Keratinocyte (primary cell): ENCODE data around the gene PFDN2. TPM values are rescaled to one million over a fixed set of nuclear protein-coding genes. Genes with fewer than 3 reads are reported as not detected.
A peak's percentile ranks its signal among the peaks of the same experiment; 100 is the strongest.

Experiments used
- DNase-seq: peaks from one replicate; pipeline ENCODE4 v3.0.0-alpha.2; 2011; ENCODE audit warnings: low read depth, missing footprints, low spot score
- FAIRE-seq: peaks from 2 replicates; lab custom pipeline; 2011; peaks lifted over from hg19 to GRCh38; lab: Jason Lieb, UNC
- H2AFZ ChIP-seq: 2 replicates; pipeline ENCODE4 v1.6.0; 2012; ENCODE audit warnings: low read length, control low read depth, inconsistent platforms; ENCODE audit not compliant: control insufficient read depth
- H3K27ac ChIP-seq: 2 replicates; pipeline ENCODE4 v1.5.1; 2011; ENCODE audit warnings: low read length; ENCODE audit not compliant: control insufficient read depth, insufficient read depth
- H3K27me3 ChIP-seq: 3 replicates; pipeline ENCODE4 v1.6.0; 2011; ENCODE audit warnings: low read length; ENCODE audit not compliant: control insufficient read depth, insufficient read depth; ENCODE audit errors: extremely low read depth
- H3K36me3 ChIP-seq, 2 experiments: 2 replicates in 1 of 2; 3 replicates in 1 of 2; pipeline ENCODE4 v1.5.1; 2011; ENCODE audit warnings: low read length in 2 of 2, mild to moderate bottlenecking in 1 of 2; ENCODE audit not compliant: control insufficient read depth in 2 of 2, insufficient read depth in 2 of 2; ENCODE audit errors: extremely low read depth in 1 of 2
- H3K4me1 ChIP-seq: 3 replicates; pipeline ENCODE4 v1.5.1; 2011; ENCODE audit warnings: low read length; ENCODE audit not compliant: control insufficient read depth, insufficient read depth; ENCODE audit errors: extremely low read depth
- H3K4me2 ChIP-seq: 3 replicates; pipeline ENCODE4 v1.6.0; 2011; ENCODE audit warnings: low read depth, low read length; ENCODE audit not compliant: control insufficient read depth, insufficient read depth; ENCODE audit errors: extremely low read depth
- H3K4me3 ChIP-seq, 3 experiments: fragments of 200-600 bp in 1 of 3; sonication (generic) in 1 of 3; 2 replicates in 2 of 3; 3 replicates in 1 of 3; pipeline ENCODE4 v1.5.1; 2011 to 2016; ENCODE audit warnings: low read length in 3 of 3, mild to moderate bottlenecking in 3 of 3, control low read depth in 2 of 3, inconsistent platforms in 1 of 3, low read depth in 1 of 3, mixed read lengths in 1 of 3, mixed run types in 1 of 3, moderate library complexity in 1 of 3; ENCODE audit not compliant: control insufficient read depth in 2 of 3, insufficient read depth in 2 of 3; ENCODE audit errors: extremely low read depth in 1 of 3
- H3K79me2 ChIP-seq: 2 replicates; pipeline ENCODE4 v1.6.0; 2012; ENCODE audit warnings: low read length; ENCODE audit not compliant: control insufficient read depth, insufficient read depth
- H3K9ac ChIP-seq: 3 replicates; pipeline ENCODE4 v1.6.0; 2011; ENCODE audit warnings: low read length; ENCODE audit not compliant: control insufficient read depth, insufficient read depth; ENCODE audit errors: extremely low read depth
- H3K9me1 ChIP-seq: 3 replicates; pipeline ENCODE4 v1.6.0; 2011; ENCODE audit warnings: low read length; ENCODE audit not compliant: control insufficient read depth, insufficient read depth; ENCODE audit errors: extremely low read depth
- H3K9me3 ChIP-seq: 2 replicates; pipeline ENCODE4 v1.5.1; 2012; ENCODE audit warnings: low read depth, low read length; ENCODE audit not compliant: control insufficient read depth
- H4K20me1 ChIP-seq: 3 replicates; pipeline ENCODE4 v1.6.0; 2011; ENCODE audit warnings: low read length; ENCODE audit not compliant: control insufficient read depth, insufficient read depth; ENCODE audit errors: extremely low read depth
- EZH2 ChIP-seq: IDR thresholded peaks from one replicate; pipeline ENCODE4 v1.6.1; 2012; ENCODE audit warnings: inconsistent platforms, mild to moderate bottlenecking, low read length, moderate library complexity
- dilution Hi-C: fragments of 300-500 bp; cut with MboI; formaldehyde crosslinking; loops from one replicate; pipeline ENCODE4 v1.7.0; 2020; ENCODE audit warnings: low sequenced_read_pairs; ENCODE audit not compliant: extremely low pct_ligation_motif_present
- polyA plus RNA-seq, 5 experiments: library from polyadenylated mRNA; depleted of rRNA in 3 of 5; stranded (reverse) in 3 of 5; stranded (forward) in 1 of 5; unstranded in 1 of 5; fragments of >200 nt; gene quantifications; 1 replicate in 1 of 5; 2 replicates in 3 of 5; 3 replicates in 1 of 5; pipeline versions ENCODE4 v1.2.1 to v1.2.3, GENCODE V29; 2011 to 2012; ENCODE audit warnings: missing spikeins in 2 of 5, low read depth in 1 of 5, low replicate concordance in 1 of 5
- TF ChIP-seq, protein P1 (sequence below), 3 experiments: IDR thresholded peaks in 1 of 3; conservative IDR thresholded peaks in 1 of 3; optimal IDR thresholded peaks in 1 of 3; 2 replicates in 2 of 3; 3 replicates in 1 of 3; pipeline versions ENCODE3 to v1.5.1; 2011; ENCODE audit warnings: low read length in 3 of 3, mild to moderate bottlenecking in 3 of 3, moderate library complexity in 2 of 3, control low read depth in 1 of 3, inconsistent platforms in 1 of 3; ENCODE audit not compliant: insufficient read depth in 2 of 3; ENCODE audit errors: extremely low read depth in 1 of 3

Gene PFDN2
- polyA plus RNA-seq, 1 donor (not counting 4 experiments of a cell fraction or from before 2014, with no cell fraction given) = 184 TPM

DNA sequence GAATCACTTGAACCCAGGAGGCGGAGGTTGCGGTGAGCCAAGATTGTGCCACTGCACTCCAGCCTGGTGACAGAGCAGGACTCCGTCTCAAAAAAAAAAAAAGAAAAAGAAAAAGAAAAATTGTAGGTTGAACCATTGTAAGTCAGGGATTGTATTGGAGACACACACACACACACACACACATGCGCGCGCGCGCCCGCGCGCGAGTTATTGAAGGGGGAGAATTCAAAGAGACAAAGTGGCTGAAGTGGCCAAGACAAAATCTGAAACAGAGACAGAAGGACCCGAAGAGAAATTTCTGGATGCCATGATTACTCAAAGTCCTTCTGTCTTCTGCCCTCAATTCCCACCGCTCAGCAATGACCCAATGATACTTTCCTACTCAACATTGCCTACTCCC lies 23.4 kb downstream of the PFDN2 start:
- Histone ChIP-seq H4K20me1 (no peaks in the 10 kb centered on the region), H3K4me3 (no peak overlapping the region), H3K9me3 (no peaks in the 10 kb centered on the region), H3K36me3 (peaks cover 1 to 2% of the 10 kb centered on the region in 2 experiments), H3K9me1 (no peaks in the 10 kb centered on the region), H2AFZ (no peak overlapping the region), H3K4me1 (peaks cover 49% of the 10 kb centered on the region), H3K79me2 (no peaks in the 10 kb centered on the region), H3K9ac (no peak overlapping the region), H3K4me2 (no peak overlapping the region), H3K27ac (no peak overlapping the region), H3K27me3 (no peaks in the 10 kb centered on the region)
- dilution Hi-C loops = no loop called here
- no peak for TF ChIP-seq EZH2
- TF ChIP-seq, protein P1, sequence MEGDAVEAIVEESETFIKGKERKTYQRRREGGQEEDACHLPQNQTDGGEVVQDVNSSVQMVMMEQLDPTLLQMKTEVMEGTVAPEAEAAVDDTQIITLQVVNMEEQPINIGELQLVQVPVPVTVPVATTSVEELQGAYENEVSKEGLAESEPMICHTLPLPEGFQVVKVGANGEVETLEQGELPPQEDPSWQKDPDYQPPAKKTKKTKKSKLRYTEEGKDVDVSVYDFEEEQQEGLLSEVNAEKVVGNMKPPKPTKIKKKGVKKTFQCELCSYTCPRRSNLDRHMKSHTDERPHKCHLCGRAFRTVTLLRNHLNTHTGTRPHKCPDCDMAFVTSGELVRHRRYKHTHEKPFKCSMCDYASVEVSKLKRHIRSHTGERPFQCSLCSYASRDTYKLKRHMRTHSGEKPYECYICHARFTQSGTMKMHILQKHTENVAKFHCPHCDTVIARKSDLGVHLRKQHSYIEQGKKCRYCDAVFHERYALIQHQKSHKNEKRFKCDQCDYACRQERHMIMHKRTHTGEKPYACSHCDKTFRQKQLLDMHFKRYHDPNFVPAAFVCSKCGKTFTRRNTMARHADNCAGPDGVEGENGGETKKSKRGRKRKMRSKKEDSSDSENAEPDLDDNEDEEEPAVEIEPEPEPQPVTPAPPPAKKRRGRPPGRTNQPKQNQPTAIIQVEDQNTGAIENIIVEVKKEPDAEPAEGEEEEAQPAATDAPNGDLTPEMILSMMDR (optimal IDR thresholded peaks at IDR 0.05 in 1 of 3, IDR thresholded peaks at IDR 0.05 in 1 of 3, conservative IDR thresholded peaks at IDR 0.05 in 1 of 3; ENCODE audit: extremely low read depth in 1 of 3, insufficient read depth in 2 of 3, low read length in 3 of 3) = no peak
- FAIRE-seq (no peak), DNase-seq (no peak)

DNA sequence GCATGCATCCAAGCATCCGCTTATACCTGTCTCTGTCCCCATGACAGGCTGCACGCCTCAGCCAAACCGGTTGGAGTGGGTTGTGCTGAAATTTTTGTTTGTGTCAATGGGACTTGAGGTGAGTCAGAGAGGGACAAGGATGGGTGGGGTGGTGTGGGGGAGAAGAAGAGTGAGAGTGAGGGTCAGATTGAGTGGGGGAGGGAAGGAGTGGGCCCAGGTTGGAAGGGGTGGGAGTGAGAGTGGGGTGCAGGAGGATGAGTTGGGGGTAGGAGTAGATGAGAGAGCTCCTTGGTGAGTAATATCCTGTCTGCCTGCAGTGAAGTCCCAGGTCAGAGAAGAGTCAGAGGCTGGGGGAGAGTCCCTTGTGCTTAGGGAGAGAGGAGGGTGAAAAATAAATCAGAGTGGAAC lies 25.2 kb downstream of the PFDN2 start:
- Histone ChIP-seq H3K27ac (peak overlapping the region; percentile 71), H2AFZ (no peak overlapping the region), H3K9ac (no peak overlapping the region), H3K79me2 (no peaks in the 10 kb centered on the region), H3K27me3 (no peaks in the 10 kb centered on the region), H3K4me2 (peak overlapping the region; percentile 42), H4K20me1 (no peaks in the 10 kb centered on the region), H3K9me3 (no peaks in the 10 kb centered on the region), H3K4me3 (no peak overlapping the region), H3K36me3 (no peaks in the 10 kb centered on the region), H3K4me1 (peaks cover 51% of the 10 kb centered on the region), H3K9me1 (no peaks in the 10 kb centered on the region)
- DNase-seq = no peak
- TF ChIP-seq EZH2 = no peak
- TF ChIP-seq, protein P1 (optimal IDR thresholded peaks at IDR 0.05 in 1 of 3, IDR thresholded peaks at IDR 0.05 in 1 of 3, conservative IDR thresholded peaks at IDR 0.05 in 1 of 3; ENCODE audit: extremely low read depth in 1 of 3, insufficient read depth in 2 of 3, low read length in 3 of 3) = no peak
- FAIRE-seq = peak; percentile 23
- dilution Hi-C loops = no loop called here
